Stimulated activated CD4-positive, alpha-beta T cell treated with anti-CD3 and anti-CD28 coated beads, Interleukin-12 subunit alpha, Interleukin-12 subunit beta, amount 100 ng/mL, for 48 hours (primary cell): Measurements from ENCODE around the gene C1GALT1C1.
"Not testable (repeated sequence)": the region's sequence is repeated elsewhere in the genome, so short reads cannot be mapped to it uniquely, and the experiment has no call there.

Experiments
- DNase-seq, 3 donors: peaks; one replicate each; pipeline ENCODE4 v3.0.0-alpha.2; 2020; ENCODE audit warnings: low read depth in 2 of 3, low spot score in 1 of 3

Gene C1GALT1C1

GRCh38 chrX:120629667-120630537, at the start of gene C1GALT1C1:
Gene C1GALT1C1, minus strand, starts transcription at chrX:120630054. Its CDS starts 2,888 bp downstream, at chrX:120627166.
- peak; percentile 70 to 87 (median 85) for DNase-seq

- peak in 1 of 3 donors; percentile 14 for DNase-seq
Observed at GRCh38 chrX:120677004-120677652, 47.3 kb upstream of the C1GALT1C1 start.

GRCh38 chrX:120672841-120673530, 43.1 kb upstream of the C1GALT1C1 start:
- DNase-seq, result no peak

GRCh38 chrX:120672389-120672788, 42.5 kb upstream of the C1GALT1C1 start:
- DNase-seq, result no peak

GRCh38 chrX:120671963-120672362, 42.1 kb upstream of the C1GALT1C1 start:
- no peak for DNase-seq

- DNase-seq, result no peak
Observed at GRCh38 chrX:120668357-120668756, 38.5 kb upstream of the C1GALT1C1 start.

GRCh38 chrX:120664535-120664934, 34.7 kb upstream of the C1GALT1C1 start:
- DNase-seq, result not testable (repeated sequence)

- DNase-seq, result no peak
Observed at GRCh38 chrX:120664081-120664480, 34.2 kb upstream of the C1GALT1C1 start.

GRCh38 chrX:120662662-120663061, 32.8 kb upstream of the C1GALT1C1 start:
- DNase-seq, result no peak

GRCh38 chrX:120660637-120661036, 30.8 kb upstream of the C1GALT1C1 start:
- DNase-seq, result no peak

GRCh38 chrX:120653000-120653399, 23.1 kb upstream of the C1GALT1C1 start:
- DNase-seq, result no peak

- not testable (repeated sequence) for DNase-seq
Observed at GRCh38 chrX:120652256-120652655, 22.4 kb upstream of the C1GALT1C1 start.

GRCh38 chrX:120647127-120647526, 17.3 kb upstream of the C1GALT1C1 start:
- DNase-seq, result no peak

- DNase-seq, result no peak
Observed at GRCh38 chrX:120642871-120643270, 13.0 kb upstream of the C1GALT1C1 start.

GRCh38 chrX:120638619-120639018, 8.8 kb upstream of the C1GALT1C1 start:
- DNase-seq, result no peak

- DNase-seq, result no peak
Observed at GRCh38 chrX:120625371-120625770, 4.5 kb downstream of the C1GALT1C1 start.

- DNase-seq, result no peak
Observed at GRCh38 chrX:120617996-120618630, 11.7 kb downstream of the C1GALT1C1 start.

GRCh38 chrX:120614816-120615215, 15.0 kb downstream of the C1GALT1C1 start:
- DNase-seq, result no peak

- DNase-seq, result no peak
Observed at GRCh38 chrX:120612086-120612485, 17.8 kb downstream of the C1GALT1C1 start.

GRCh38 chrX:120604361-120604782, 25.5 kb downstream of the C1GALT1C1 start:
- peak in 1 of 3 donors; percentile 10 for DNase-seq

GRCh38 chrX:120603707-120604360, 26.0 kb downstream of the C1GALT1C1 start, which contains the start of gene MCTS1:
Gene MCTS1, plus strand, starts transcription at chrX:120604101. Its CDS starts 136 bp downstream, at chrX:120604237.
- DNase-seq, result peak; percentile 62 to 73 (median 65)
